HepG2 (cell line): Measurements from ENCODE around the gene IER2. TPM values are rescaled to one million over a fixed set of nuclear protein-coding genes. Genes with fewer than 3 reads are reported as not detected.
A peak's percentile ranks its signal among the peaks of the same experiment; 100 is the strongest.

Experiments used
- ATF7 ChIP-seq, 2 experiments: fragments of 450-650 bp in 1 of 2; sonication (generic) in 1 of 2; formaldehyde crosslinking in 1 of 2; IDR thresholded peaks; 2 replicates each; pipeline versions ENCODE4 v1.4.0 to v1.6.1; 2016 to 2020; ENCODE audit warnings: antibody characterized with exemption in 1 of 2, mild to moderate bottlenecking in 1 of 2, missing genetic modification reagents in 1 of 2
- FOXJ3 ChIP-seq: sonication (generic); formaldehyde crosslinking; IDR thresholded peaks from 2 replicates; pipeline ENCODE4 v1.4.0; 2020; ENCODE audit warnings: missing genetic modification reagents, mild to moderate bottlenecking, borderline replicate concordance
- PHF5A ChIP-seq: IDR thresholded peaks from one replicate; pipeline ENCODE4 v1.6.1; 2018; ENCODE audit warnings: low read depth, missing genetic modification reagents; ENCODE audit not compliant: unreplicated experiment
- RBM39 ChIP-seq: fragments of 200-400 bp; formaldehyde crosslinking; IDR thresholded peaks from one replicate; pipeline ENCODE4 v1.6.1; 2018; ENCODE audit warnings: antibody characterized with exemption, mild to moderate bottlenecking, low read depth, low read length; ENCODE audit not compliant: poor library complexity, severe bottlenecking
- RCOR2 ChIP-seq: IDR thresholded peaks from 2 replicates; pipeline ENCODE4 v1.6.1; 2016; ENCODE audit warnings: missing biosample characterization, missing genetic modification reagents
- TARDBP ChIP-seq: sonication (generic); formaldehyde crosslinking; IDR thresholded peaks from 2 replicates; pipeline ENCODE4 v1.8.0; 2022; ENCODE audit warnings: mild to moderate bottlenecking, missing genetic modification reagents
- TGIF2 ChIP-seq: IDR thresholded peaks from 2 replicates; pipeline ENCODE4 v1.6.1; 2016; ENCODE audit warnings: control low read depth, missing compliant biosample characterization
- YEATS2 ChIP-seq: sonication (generic); formaldehyde crosslinking; IDR thresholded peaks from 2 replicates; pipeline ENCODE4 v1.4.0; 2020; ENCODE audit warnings: missing genetic modification reagents, borderline replicate concordance
- ZNF17 ChIP-seq: sonication (generic); formaldehyde crosslinking; IDR thresholded peaks from 2 replicates; pipeline ENCODE4 v1.5.0; 2020; ENCODE audit warnings: mild to moderate bottlenecking, missing genetic modification reagents
- ZNF232 ChIP-seq: sonication (generic); formaldehyde crosslinking; IDR thresholded peaks from 2 replicates; pipeline ENCODE4 v1.4.0; 2020; ENCODE audit warnings: missing genetic modification reagents, borderline replicate concordance
- ZNF839 ChIP-seq: sonication (generic); formaldehyde crosslinking; IDR thresholded peaks from 2 replicates; pipeline ENCODE4 v1.4.0; 2020; ENCODE audit warnings: missing genetic modification reagents, mild to moderate bottlenecking, borderline replicate concordance
- polyA plus RNA-seq, 8 experiments: library from polyadenylated mRNA; depleted of rRNA in 3 of 8; stranded (reverse) in 7 of 8; unstranded in 1 of 8; fragments of >200 nt; fragmentation: Illumina TruSeq in 4 of 8; extraction: Trizol in 4 of 8; gene quantifications; 2 replicates each; pipeline versions ENCODE4 v1.2.1 to v1.2.3, GENCODE V29; 2011 to 2016; ENCODE audit warnings: low read depth in 4 of 8, missing spikeins in 1 of 8, mixed read lengths in 1 of 8; ENCODE audit not compliant: insufficient read depth in 1 of 8
- total RNA-seq, 5 experiments: library from RNA; depleted of rRNA; stranded (reverse); fragments of >200 nt; fragmentation: Illumina TruSeq; extraction: Trizol; gene quantifications; 2 replicates each; pipeline ENCODE4 v1.2.3, GENCODE V29; 2016; ENCODE audit warnings: low read depth in 1 of 5
- TF ChIP-seq, protein P1 (sequence below): sonication (generic); formaldehyde crosslinking; IDR thresholded peaks from 2 replicates; pipeline ENCODE4 v1.4.0; 2020; ENCODE audit warnings: missing genetic modification reagents, borderline replicate concordance
- TF ChIP-seq, protein P2 (sequence below): fragments of 450-650 bp; IDR thresholded peaks from 2 replicates; pipeline ENCODE4 v1.6.1; 2016
- TF ChIP-seq, protein P3 (sequence below): sonication (generic); formaldehyde crosslinking; IDR thresholded peaks from 2 replicates; pipeline ENCODE4 v1.4.0; 2020; ENCODE audit warnings: missing genetic modification reagents
- TF ChIP-seq, protein P4 (sequence below): sonication (generic); formaldehyde crosslinking; IDR thresholded peaks from 2 replicates; pipeline ENCODE4 v1.4.0; 2020; ENCODE audit warnings: missing genetic modification reagents
- TF ChIP-seq, protein P5 (sequence below): sonication (generic); formaldehyde crosslinking; IDR thresholded peaks from 2 replicates; pipeline ENCODE4 v1.4.0; 2020; ENCODE audit warnings: mild to moderate bottlenecking, low read depth, missing genetic modification reagents
- TF ChIP-seq, protein P6 (sequence below): conservative IDR thresholded peaks from 2 replicates; pipeline ENCODE4 v1.6.1; 2018; ENCODE audit warnings: missing genetic modification reagents

IER2 gene
- total and polyA plus RNA-seq, 2 of the 13 experiments (the other 11 are each of a cell fraction or from before 2014, with no cell fraction given) = 10.1 to 14.3 TPM

DNA sequence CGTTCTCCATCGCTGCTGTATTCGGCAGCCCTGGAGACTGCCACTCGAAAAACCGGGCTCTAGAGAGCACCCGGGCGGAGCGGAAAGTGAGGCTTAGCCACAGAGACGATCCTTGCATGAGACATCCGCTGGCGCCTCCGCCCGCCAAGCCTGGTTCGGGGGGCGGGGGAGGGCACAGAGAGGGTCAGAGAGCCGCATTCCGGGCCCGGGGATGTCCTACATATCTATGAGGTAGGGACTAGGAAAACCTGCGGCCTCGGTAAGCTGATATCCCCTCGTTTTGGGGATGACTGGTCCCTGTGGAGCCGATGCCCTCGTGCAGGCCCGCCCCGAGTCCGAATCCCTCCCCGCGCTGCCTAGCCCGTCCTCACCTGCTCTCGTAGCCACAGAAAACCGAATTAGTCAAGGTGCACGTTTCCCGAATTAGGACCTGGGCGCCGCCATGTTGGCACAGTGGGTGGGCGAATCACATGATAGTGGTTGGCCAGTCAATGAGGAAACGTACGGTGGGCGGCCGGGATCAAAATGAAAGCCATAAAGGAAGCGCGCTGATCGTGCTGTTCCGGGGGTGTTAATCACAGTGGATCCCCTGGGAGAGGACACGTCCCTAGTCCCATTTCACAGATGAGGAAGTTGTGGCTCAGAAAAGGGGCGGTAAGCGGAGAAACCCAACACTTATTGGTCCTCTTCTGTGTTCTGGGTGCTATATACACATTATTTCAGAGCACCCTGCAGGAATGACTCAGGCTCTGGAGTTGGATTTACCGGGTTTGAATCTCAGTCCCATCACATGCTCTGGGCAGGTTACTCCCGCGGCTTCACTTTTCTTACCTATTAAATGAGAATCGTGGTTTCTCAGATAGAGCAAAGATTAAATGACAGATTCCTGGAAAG is 33.7 kb upstream of the IER2 start, which contains the start of gene TRMT1 (continued):
- TF ChIP-seq ZNF17 (CRISPR knock-in tag) = no peak
- TF ChIP-seq YEATS2 (CRISPR knock-in tag) = peak; percentile 89
- TF ChIP-seq FOXJ3 = no peak
- peak; percentile 85 for TF ChIP-seq TARDBP (CRISPR knock-in tag)
- TF ChIP-seq, protein P1, sequence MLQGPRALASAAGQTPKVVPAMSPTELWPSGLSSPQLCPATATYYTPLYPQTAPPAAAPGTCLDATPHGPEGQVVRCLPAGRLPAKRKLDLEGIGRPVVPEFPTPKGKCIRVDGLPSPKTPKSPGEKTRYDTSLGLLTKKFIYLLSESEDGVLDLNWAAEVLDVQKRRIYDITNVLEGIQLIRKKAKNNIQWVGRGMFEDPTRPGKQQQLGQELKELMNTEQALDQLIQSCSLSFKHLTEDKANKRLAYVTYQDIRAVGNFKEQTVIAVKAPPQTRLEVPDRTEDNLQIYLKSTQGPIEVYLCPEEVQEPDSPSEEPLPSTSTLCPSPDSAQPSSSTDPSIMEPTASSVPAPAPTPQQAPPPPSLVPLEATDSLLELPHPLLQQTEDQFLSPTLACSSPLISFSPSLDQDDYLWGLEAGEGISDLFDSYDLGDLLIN (CRISPR knock-in tag) = no peak
- TF ChIP-seq RBM39 = peak; percentile 70
- TF ChIP-seq PHF5A (CRISPR knock-in tag) = peak; percentile 44
- peak; percentile 92 for TF ChIP-seq TGIF2 (CRISPR knock-in tag)
- peak; percentile 93 for TF ChIP-seq ZNF839 (CRISPR knock-in tag)
- peak; percentile 83; the same call in 1 of the 2 replicates for TF ChIP-seq ZNF232 (CRISPR knock-in tag)
- TF ChIP-seq RCOR2 = peak; percentile 97
- TF ChIP-seq, protein P2, sequence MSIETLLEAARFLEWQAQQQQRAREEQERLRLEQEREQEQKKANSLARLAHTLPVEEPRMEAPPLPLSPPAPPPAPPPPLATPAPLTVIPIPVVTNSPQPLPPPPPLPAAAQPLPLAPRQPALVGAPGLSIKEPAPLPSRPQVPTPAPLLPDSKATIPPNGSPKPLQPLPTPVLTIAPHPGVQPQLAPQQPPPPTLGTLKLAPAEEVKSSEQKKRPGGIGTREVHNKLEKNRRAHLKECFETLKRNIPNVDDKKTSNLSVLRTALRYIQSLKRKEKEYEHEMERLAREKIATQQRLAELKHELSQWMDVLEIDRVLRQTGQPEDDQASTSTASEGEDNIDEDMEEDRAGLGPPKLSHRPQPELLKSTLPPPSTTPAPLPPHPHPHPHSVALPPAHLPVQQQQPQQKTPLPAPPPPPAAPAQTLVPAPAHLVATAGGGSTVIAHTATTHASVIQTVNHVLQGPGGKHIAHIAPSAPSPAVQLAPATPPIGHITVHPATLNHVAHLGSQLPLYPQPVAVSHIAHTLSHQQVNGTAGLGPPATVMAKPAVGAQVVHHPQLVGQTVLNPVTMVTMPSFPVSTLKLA = peak; percentile 51
- TF ChIP-seq, protein P3, sequence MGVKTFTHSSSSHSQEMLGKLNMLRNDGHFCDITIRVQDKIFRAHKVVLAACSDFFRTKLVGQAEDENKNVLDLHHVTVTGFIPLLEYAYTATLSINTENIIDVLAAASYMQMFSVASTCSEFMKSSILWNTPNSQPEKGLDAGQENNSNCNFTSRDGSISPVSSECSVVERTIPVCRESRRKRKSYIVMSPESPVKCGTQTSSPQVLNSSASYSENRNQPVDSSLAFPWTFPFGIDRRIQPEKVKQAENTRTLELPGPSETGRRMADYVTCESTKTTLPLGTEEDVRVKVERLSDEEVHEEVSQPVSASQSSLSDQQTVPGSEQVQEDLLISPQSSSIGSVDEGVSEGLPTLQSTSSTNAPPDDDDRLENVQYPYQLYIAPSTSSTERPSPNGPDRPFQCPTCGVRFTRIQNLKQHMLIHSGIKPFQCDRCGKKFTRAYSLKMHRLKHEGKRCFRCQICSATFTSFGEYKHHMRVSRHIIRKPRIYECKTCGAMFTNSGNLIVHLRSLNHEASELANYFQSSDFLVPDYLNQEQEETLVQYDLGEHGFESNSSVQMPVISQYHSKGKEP (CRISPR knock-in tag) = no peak
- no peak for TF ChIP-seq ATF7 (IDR thresholded peaks at IDR 0.05)
- TF ChIP-seq ATF7 (CRISPR knock-in tag; IDR thresholded peaks at IDR 0.05) = 0 out of 2 replicates have a peak, but pooled peaks have one; percentile 28
- TF ChIP-seq, protein P4, sequence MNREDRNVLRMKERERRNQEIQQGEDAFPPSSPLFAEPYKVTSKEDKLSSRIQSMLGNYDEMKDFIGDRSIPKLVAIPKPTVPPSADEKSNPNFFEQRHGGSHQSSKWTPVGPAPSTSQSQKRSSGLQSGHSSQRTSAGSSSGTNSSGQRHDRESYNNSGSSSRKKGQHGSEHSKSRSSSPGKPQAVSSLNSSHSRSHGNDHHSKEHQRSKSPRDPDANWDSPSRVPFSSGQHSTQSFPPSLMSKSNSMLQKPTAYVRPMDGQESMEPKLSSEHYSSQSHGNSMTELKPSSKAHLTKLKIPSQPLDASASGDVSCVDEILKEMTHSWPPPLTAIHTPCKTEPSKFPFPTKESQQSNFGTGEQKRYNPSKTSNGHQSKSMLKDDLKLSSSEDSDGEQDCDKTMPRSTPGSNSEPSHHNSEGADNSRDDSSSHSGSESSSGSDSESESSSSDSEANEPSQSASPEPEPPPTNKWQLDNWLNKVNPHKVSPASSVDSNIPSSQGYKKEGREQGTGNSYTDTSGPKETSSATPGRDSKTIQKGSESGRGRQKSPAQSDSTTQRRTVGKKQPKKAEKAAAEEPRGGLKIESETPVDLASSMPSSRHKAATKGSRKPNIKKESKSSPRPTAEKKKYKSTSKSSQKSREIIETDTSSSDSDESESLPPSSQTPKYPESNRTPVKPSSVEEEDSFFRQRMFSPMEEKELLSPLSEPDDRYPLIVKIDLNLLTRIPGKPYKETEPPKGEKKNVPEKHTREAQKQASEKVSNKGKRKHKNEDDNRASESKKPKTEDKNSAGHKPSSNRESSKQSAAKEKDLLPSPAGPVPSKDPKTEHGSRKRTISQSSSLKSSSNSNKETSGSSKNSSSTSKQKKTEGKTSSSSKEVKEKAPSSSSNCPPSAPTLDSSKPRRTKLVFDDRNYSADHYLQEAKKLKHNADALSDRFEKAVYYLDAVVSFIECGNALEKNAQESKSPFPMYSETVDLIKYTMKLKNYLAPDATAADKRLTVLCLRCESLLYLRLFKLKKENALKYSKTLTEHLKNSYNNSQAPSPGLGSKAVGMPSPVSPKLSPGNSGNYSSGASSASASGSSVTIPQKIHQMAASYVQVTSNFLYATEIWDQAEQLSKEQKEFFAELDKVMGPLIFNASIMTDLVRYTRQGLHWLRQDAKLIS (CRISPR knock-in tag) = no peak
- TF ChIP-seq, protein P5, sequence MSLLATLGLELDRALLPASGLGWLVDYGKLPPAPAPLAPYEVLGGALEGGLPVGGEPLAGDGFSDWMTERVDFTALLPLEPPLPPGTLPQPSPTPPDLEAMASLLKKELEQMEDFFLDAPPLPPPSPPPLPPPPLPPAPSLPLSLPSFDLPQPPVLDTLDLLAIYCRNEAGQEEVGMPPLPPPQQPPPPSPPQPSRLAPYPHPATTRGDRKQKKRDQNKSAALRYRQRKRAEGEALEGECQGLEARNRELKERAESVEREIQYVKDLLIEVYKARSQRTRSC = 0 out of 2 replicates have a peak, but pooled peaks have one; percentile 48
- TF ChIP-seq, protein P6, sequence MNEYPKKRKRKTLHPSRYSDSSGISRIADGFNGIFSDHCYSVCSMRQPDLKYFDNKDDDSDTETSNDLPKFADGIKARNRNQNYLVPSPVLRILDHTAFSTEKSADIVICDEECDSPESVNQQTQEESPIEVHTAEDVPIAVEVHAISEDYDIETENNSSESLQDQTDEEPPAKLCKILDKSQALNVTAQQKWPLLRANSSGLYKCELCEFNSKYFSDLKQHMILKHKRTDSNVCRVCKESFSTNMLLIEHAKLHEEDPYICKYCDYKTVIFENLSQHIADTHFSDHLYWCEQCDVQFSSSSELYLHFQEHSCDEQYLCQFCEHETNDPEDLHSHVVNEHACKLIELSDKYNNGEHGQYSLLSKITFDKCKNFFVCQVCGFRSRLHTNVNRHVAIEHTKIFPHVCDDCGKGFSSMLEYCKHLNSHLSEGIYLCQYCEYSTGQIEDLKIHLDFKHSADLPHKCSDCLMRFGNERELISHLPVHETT (CRISPR knock-in tag) = peak; percentile 32; the same call in 1 of the 2 replicates
